HG03469 (cell line): ENCODE measurements around the gene API5.
"Not testable (repeated sequence)": the region's sequence is repeated elsewhere in the genome, so short reads cannot be mapped to it uniquely, and the experiment has no call there.

Experiments
- ATAC-seq: cut with Tn5 transposase; IDR thresholded peaks from one replicate; pipeline ENCODE4 v1.9.1; 2021; ENCODE audit warnings: mild to moderate bottlenecking, moderate library complexity, moderate number of reproducible peaks; ENCODE audit not compliant: unreplicated experiment

API5 gene

DNA sequence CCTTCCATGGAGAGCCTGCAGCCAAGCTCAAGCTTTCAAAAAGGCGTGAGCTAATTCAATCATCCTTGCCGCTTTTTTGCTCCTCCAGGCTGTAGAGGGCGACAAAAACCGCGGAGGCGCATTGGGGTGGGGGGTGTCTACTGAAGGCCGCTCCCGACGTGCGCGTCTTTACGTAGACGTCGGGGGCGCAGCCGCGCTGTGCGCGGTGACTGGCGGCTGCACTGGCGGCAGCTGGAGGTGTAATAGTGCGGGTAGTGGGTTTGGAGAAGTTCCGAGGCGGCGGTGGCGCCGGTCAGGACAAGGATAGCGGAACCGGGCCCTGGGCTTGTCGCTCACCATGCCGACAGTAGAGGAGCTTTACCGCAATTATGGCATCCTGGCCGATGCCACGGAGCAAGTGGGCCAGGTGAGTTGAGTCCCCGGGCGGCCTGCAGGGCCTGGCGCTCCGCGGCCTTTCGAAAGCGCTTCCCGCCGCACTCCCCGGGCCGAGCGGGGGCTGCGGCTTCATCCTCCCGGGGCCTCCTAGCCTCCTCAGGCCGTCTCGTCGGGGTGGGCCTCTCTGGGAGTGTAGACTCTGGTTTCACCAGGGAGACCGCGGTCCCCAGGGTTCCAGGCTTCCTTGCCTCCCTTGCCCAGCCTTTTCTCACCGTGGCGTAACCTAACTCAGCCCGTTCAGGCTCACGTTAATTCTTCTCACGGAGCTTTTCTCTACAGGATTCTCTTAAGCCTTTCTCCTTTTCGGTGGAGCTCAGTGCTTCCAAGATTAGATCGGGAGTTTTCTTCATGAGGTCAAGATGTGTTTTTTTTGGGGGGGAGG is at the start of gene API5:
Gene API5 (plus strand): TSS at position 206 of the 817 bp plus-strand sequence. CDS start 132 bp downstream, at position 338.
- ATAC-seq: peak; percentile 99

DNA sequence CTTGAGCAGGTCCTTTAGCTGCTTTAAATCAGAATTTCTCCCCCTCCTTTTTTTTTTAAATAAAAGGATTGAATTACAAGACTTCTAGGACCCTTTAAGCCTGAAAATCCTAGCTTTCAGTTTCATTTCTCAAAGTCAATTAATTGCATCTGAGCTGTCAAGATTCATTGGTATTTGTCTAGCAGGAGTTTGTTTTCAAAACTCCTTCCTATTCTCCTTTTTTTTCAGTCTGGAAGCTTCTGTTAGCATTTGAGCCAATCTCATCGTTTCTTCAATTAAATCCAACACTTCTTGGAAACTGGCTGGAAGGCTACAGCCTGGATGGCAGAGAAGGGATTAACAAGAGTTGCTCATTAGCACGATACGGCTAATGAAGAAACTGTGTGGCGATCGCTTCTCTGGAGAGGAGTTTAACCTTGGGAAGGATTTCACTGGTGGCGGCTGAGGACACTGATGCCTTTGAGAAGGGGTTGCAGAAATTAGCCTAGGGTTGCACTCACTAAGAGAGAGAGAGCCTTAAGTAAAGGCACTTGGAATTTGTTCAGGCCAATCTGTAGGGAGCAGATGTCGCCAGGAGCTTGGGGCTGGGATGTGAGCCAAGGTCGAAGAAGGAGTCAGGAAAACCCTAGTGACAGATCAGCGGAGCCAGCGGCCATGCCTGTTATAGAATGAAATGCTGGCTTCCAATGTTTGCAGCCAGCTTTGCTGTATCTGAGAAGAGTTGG is 43.8 kb upstream of the API5 start:
- ATAC-seq: no peak

GRCh38 chr11:43268786-43269185 is 43.0 kb upstream of the API5 start:
- ATAC-seq: no peak

- ATAC-seq: no peak
Measured at GRCh38 chr11:43269254-43269918, 42.4 kb upstream of the API5 start.

- ATAC-seq: no peak
Measured at GRCh38 chr11:43270468-43270867, 41.3 kb upstream of the API5 start.

DNA sequence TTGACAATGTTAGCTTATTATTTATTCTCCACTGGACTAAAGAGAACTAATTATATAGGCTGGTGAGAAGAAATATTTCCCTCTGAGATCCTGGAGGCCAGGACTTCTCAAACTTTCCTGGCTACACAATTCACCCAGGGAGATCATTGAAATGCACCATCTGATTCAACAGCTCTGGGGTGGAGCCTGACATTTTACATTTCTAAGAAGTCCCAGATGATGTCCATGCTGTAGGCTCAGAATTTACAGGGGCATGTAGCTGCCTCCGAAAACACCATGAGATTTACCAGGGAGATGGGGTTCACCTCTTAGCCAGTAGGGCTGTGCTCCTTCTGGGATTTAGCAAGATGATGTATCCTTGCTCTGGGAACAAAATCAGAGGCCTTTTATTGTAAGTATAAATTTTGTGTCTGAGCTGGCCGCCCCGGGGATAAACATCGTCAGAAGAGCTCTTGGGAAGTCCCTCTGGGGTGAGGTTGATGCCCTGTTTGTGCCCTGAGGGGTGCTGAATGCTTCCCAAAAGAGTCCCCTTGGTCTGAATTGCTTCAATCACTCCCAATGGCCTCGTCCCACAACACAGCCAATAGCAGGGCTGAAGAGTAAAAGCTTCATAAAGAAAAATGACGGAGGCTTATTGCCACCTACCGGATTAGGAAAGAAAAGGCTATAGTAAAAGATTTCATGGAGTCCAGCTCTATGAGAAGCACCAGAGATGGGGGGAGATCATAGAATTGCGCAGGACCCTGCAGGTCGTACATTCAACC is 33.4 kb upstream of the API5 start:
- peak; percentile 53 for ATAC-seq

DNA sequence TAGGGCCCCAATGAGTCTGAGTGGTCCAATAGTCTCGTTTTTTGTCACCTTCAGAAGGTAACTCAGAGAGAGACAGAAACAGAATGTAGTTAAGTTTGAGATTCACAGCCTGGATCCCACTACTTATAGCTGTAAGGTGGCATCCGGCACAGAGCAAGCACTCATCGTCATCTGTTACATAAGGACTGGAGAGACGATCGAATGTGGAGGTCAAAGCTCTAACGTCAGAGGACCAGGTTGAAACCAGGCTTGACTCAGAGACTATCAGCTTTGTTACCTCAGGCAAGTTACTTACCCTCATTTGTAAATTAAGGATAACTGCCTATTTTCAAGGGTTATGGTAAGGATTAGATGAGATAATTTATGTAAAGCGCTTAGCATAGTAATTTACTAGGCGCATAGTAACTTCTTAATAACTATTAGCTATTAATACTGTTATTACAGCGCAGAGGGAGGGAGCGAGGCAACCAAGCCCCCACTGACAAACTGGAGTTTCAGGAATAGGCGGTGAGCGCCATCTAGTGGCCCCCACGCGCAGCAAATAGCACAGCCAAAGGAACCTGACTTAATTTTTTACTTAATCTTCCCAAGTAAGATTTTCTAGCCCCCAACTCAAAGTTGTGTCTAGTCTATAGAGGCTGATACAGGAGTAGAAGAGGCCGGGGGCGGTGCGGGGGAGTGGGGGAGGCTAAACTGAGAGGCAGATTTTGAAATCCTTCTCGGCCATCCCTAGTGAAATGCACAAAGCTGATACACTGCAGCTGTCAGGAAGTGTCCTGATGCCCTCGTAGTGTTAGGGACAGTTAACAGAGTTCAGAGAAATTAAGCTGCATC is 29.0 kb upstream of the API5 start:
- ATAC-seq: no peak

- ATAC-seq: no peak
Measured at GRCh38 chr11:43285826-43286225, 26.0 kb upstream of the API5 start.

GRCh38 chr11:43289368-43289767 is 22.4 kb upstream of the API5 start:
- ATAC-seq: no peak

DNA sequence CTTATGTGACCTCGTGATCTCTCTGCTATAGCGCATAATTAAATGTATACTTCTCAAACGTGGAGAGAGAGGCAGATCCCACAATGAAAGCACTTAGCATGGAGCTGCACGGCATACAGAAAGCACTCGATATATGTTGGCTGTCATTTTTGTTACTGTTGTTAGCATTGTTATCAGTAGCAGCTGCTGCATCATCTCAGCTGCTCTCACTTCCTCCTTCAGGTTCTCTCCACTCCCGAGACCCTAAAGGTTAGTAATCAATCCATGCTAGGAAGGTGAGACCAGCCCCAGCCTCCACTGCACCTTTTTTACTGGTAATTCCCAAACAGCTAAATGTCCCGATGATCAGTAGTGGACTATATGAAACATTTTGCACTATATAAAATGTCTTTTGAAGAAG is 13.4 kb upstream of the API5 start:
- ATAC-seq: no peak

- ATAC-seq: no peak
Measured at GRCh38 chr11:43315966-43316365, 4.2 kb downstream of the API5 start.

DNA sequence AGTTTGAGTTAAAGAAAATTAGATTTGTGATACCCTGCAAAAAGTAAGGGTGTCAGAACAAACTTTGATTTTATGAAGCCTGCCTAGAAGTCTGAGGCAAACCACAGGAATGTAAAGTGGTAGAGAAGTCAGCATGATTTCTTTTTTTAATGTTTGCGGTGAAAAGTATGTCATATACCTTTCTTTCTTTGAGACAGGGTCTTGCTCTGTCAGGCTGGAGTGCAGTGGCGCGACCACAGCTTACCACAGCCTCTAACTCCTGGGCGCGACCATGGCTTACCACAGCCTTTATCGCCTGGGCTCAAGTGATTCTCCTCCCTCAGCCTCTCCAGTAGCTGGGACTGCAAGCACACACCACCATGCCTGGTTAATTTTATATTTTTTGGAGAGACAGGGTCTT is 4.7 kb downstream of the API5 start:
- ATAC-seq: no peak

DNA sequence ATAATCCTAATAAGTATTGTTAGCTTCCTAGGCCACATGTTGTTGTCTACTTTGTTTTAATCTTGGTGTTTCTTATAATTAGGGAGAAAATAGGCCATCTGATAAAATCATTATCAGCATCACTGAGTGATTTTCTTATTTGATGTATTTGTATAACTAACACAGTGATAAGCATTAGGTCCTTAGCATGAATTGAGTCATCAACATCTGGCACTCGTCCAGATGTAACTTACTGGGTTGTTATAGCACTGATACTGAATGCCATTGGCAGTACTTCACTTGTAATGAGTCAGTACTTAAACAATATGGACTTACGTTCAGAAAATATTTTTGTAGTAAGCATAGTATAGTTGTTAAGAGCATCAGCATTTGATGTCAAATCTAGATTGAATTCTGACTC is 16.2 kb downstream of the API5 start:
- no peak for ATAC-seq

DNA sequence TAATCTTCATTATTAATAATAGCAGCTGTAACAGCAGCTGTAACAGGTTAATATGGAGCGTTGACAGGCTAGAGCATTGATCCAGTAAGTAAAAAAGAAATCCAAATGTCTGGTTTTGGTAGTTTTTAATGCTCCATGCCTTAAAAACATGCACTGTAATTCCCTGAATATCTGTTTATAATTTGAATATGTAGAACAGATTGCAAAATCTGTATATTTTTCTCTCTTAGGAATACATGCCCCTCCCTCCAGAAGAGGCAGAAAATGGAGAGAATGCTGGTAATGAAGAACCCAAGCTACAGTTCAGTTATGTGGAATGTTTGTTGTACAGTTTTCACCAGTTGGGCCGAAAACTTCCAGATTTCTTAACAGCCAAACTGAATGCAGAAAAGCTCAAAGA is 16.7 kb downstream of the API5 start:
- ATAC-seq: no peak

DNA sequence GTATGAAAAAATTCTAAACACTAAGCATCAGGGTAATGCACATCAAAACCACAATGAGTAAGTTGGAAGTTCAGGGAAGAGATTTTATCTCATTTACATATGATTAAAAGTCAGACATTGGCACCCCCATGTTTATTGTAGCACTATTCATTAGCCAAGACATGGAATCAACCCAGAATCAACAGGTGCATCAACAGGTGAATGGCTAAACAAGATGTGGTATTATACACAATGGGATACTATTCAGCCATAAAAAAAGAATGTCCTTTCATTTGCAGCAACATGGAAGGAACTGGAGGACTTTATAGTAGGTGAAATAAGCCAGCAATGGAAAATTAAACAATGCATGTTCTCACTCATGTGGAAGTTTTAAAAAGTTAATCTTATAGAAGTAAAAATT is 29.4 kb downstream of the API5 start:
- no peak for ATAC-seq

GRCh38 chr11:43351426-43351825 is 39.6 kb downstream of the API5 start:
- ATAC-seq: not testable (repeated sequence)

GRCh38 chr11:43354311-43354710 is 42.5 kb downstream of the API5 start:
- no peak for ATAC-seq

- no peak for ATAC-seq
Measured at GRCh38 chr11:43356336-43356735, 44.5 kb downstream of the API5 start.

GRCh38 chr11:43358279-43358800 is 46.5 kb downstream of the API5 start:
- no peak for ATAC-seq
